ENCODE data around the gene SCMH1. TPM values are rescaled to one million over a fixed set of nuclear protein-coding genes. Genes with fewer than 3 reads are reported as not detected.

The SCMH1 gene
- total and polyA plus RNA-seq, 7 donors, result 16.2 to 39.4 (median 28.3) TPM

DNA sequence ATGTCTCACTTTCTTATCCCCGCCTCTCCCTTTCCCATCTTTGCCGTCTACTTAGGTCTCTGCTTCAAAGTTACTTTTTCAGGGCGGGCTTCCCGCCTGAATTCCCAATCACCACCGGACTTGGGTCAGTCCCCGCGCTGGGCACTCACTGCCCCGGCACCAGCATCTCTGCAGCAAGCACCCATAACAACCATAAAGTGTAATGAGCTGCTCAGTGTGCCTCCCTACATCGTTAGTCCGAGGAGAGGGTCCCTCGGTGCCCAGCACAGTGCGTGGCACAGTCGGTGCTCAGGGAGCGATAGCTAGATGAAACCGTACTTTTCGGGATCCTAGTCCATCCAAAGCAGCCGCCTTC, 263.2 kb downstream of the SCMH1 start:
- DNase-seq (no peak), ATAC-seq (no peak)
- Histone ChIP-seq H3K4me1 (peaks cover 13% of the 10 kb centered on the region), H3K9me3 (no peaks in the 10 kb centered on the region), H3K27ac (peak overlapping the region; percentile 97), H3K27me3 (ENCODE audit: insufficient read depth in 3 of 3, low read length in 2 of 3) (no peaks in the 10 kb centered on the region), H3K4me3 (peak overlapping the region; percentile 87), H3K36me3 (ENCODE audit: insufficient read depth in 1 of 2, low read depth in 1 of 2) (peaks cover 3 to 8% of the 10 kb centered on the region in 2 donors)
- TF ChIP-seq, protein P1, sequence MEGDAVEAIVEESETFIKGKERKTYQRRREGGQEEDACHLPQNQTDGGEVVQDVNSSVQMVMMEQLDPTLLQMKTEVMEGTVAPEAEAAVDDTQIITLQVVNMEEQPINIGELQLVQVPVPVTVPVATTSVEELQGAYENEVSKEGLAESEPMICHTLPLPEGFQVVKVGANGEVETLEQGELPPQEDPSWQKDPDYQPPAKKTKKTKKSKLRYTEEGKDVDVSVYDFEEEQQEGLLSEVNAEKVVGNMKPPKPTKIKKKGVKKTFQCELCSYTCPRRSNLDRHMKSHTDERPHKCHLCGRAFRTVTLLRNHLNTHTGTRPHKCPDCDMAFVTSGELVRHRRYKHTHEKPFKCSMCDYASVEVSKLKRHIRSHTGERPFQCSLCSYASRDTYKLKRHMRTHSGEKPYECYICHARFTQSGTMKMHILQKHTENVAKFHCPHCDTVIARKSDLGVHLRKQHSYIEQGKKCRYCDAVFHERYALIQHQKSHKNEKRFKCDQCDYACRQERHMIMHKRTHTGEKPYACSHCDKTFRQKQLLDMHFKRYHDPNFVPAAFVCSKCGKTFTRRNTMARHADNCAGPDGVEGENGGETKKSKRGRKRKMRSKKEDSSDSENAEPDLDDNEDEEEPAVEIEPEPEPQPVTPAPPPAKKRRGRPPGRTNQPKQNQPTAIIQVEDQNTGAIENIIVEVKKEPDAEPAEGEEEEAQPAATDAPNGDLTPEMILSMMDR (IDR thresholded peaks at IDR 0.05), result no peak
- intact Hi-C loops (cut with DNase I), result no loop called here
- 34 to 42% (median 35%) methylated on average over 17 of the region's 17 CpGs for WGBS, 3 donors

DNA sequence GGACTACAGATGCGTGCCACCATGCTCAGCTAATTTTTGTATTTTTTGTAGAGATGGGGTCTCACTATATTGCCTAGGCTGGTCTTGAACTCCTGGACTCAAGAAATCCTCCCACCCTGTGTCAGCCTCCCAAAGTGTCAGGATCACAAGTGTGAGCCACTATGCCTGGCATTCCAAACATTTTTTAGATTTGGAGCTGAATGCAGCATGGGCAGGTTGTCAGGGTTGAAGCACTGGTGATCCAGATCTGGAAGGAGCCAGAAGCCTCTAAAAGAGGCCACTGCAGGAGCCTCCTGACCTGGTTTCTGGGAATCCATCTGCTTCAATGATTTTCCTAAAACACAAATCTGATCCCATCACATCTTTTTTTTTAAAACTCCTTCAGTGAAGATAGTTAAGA, 264.4 kb downstream of the SCMH1 start:
- Histone ChIP-seq H3K4me3 (no peak overlapping the region), H3K27ac (no peak overlapping the region), H3K27me3 (ENCODE audit: insufficient read depth in 3 of 3, low read length in 2 of 3) (no peaks in the 10 kb centered on the region), H3K4me1 (peaks cover 13% of the 10 kb centered on the region), H3K9me3 (no peaks in the 10 kb centered on the region), H3K36me3 (ENCODE audit: insufficient read depth in 1 of 2, low read depth in 1 of 2) (no peaks in the 10 kb centered on the region)
- TF ChIP-seq, protein P1 (IDR thresholded peaks at IDR 0.05), result no peak
- DNase-seq (no peak), ATAC-seq (no peak)
- 91 to 98% (median 94%) methylated on average over 1 of the region's 1 CpG for WGBS, 3 donors
- intact Hi-C loops (cut with DNase I), result no loop called here

Other genes starting within 250 kb of the SCMH1 start
- gene SLFNL1, start 220.6 kb downstream of the SCMH1 start, total RNA-seq, result under 1 TPM; 0.15 to 0.23 (median 0.17) TPM
- under 1 TPM; 0.13 to 0.58 (median 0.17) TPM for gene SLFNL1, start 220.6 kb downstream of the SCMH1 start, polyA plus RNA-seq
- 1 to 10 TPM in 3 of 4 donors, under 1 TPM in 1; 0.84 to 8.6 (median 3.3) TPM for gene FOXO6, start 119.1 kb upstream of the SCMH1 start, total RNA-seq
- gene FOXO6, start 119.1 kb upstream of the SCMH1 start, polyA plus RNA-seq, result under 1 TPM; 0.42 to 0.88 (median 0.44) TPM
- not detected for gene EDN2, start 242.4 kb upstream of the SCMH1 start, total RNA-seq
- gene EDN2, start 242.4 kb upstream of the SCMH1 start, polyA plus RNA-seq, result under 1 TPM in 2 of 3 donors, not detected in 1; 0.03 to 0.10 TPM

All from psoas muscle (tissue), 8 donors.